ENCODE measurements around the gene ZFYVE27.

ZFYVE27 gene

GRCh38 chr10:97805096-97805884, 68.4 kb downstream of the ZFYVE27 start:
- Histone ChIP-seq H3K4me3 (ENCODE audit: low read depth, low read length) (no peak overlapping the region), H3K27me3 (ENCODE audit: control insufficient read depth, insufficient read depth, low read length) (no peaks in the 10 kb centered on the region), H3K9me3 (ENCODE audit: control insufficient read depth, insufficient read depth, low read length) (no peaks in the 10 kb centered on the region), H3K36me3 (ENCODE audit: control insufficient read depth, insufficient read depth, low read length) (no peaks in the 10 kb centered on the region), H3K9ac (ENCODE audit: low read depth, low read length) (no peak overlapping the region), H3K4me1 (ENCODE audit: control insufficient read depth, insufficient read depth, low read length) (peaks cover 13% of the 10 kb centered on the region), H3K27ac (ENCODE audit: low read depth, low read length) (no peak overlapping the region)

- Histone ChIP-seq H3K36me3 (ENCODE audit: control insufficient read depth, insufficient read depth, low read length) (no peaks in the 10 kb centered on the region), H3K4me1 (ENCODE audit: control insufficient read depth, insufficient read depth, low read length) (peaks cover 13% of the 10 kb centered on the region), H3K9me3 (ENCODE audit: control insufficient read depth, insufficient read depth, low read length) (no peaks in the 10 kb centered on the region), H3K4me3 (ENCODE audit: low read depth, low read length) (no peak overlapping the region), H3K27ac (ENCODE audit: low read depth, low read length) (no peak overlapping the region), H3K27me3 (ENCODE audit: control insufficient read depth, insufficient read depth, low read length) (no peaks in the 10 kb centered on the region), H3K9ac (ENCODE audit: low read depth, low read length) (no peak overlapping the region)
Measured at GRCh38 chr10:97805949-97806348, 69.0 kb downstream of the ZFYVE27 start.

- peaks cover 12% of the 10 kb centered on the region for H3K4me1 ChIP-seq (ENCODE audit: control insufficient read depth, insufficient read depth, low read length)
- H3K27me3 ChIP-seq (ENCODE audit: control insufficient read depth, insufficient read depth, low read length) = no peaks in the 10 kb centered on the region
- no peak overlapping the region for H3K4me3 ChIP-seq (ENCODE audit: low read depth, low read length)
- no peak overlapping the region for H3K27ac ChIP-seq (ENCODE audit: low read depth, low read length)
- H3K9me3 ChIP-seq (ENCODE audit: control insufficient read depth, insufficient read depth, low read length) = no peaks in the 10 kb centered on the region
- no peaks in the 10 kb centered on the region for H3K36me3 ChIP-seq (ENCODE audit: control insufficient read depth, insufficient read depth, low read length)
- H3K9ac ChIP-seq (ENCODE audit: low read depth, low read length) = no peak overlapping the region
Measured at GRCh38 chr10:97810446-97810845, 73.5 kb downstream of the ZFYVE27 start.
